NCI-H446 treated with DMSO at 0.1 percent for 48 hours (cell line): ENCODE results near the gene CDC25C.
"Not testable (repeated sequence)": the region's sequence is repeated elsewhere in the genome, so short reads cannot be mapped to it uniquely, and the experiment has no call there.

ENCODE experiments used
- DNase-seq: peaks from one replicate; lab custom pipeline; 2025; lab: John Stamatoyannopoulos, UW

Gene CDC25C

DNA sequence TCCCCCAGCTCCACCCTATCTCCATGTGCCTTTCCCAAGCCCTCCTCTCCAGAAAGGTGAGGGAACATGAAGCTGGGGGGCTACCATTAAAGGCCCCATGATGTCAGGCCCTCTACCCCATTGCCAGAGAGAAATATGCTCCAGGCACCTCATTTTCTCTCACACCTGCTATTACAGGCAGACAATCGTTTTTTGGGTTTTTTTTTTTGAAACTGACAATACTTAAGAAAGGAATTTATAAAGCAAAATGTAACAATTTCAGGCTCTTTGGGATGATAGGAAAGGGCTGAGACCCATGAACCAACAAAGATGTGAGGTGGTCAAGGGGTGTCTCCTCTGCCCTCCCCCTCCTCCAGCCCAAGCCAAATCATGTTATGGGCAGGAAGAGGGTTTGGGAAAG lies 55.7 kb downstream of the CDC25C start:
- DNase-seq = no peak

DNA sequence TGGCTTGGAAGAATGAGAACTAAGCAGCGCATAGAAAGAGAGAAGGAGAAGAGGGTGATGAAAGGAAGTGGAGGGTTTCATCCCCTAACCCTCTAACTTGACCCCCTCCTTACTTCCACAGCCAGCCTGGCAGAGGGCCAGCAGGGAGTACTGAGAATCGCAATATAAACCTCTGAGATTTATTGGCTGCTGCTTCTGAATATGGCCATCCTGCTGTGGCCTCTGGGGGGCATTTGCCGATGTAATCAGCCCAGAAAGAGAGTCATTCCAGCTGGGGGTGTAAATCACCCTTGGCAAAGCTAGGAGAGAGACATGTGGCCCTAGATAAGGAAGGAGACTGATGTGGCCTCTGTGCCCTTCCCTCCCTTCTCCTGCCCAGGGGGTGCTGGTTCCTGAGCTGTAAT lies 56.2 kb downstream of the CDC25C start:
- DNase-seq = no peak

DNA sequence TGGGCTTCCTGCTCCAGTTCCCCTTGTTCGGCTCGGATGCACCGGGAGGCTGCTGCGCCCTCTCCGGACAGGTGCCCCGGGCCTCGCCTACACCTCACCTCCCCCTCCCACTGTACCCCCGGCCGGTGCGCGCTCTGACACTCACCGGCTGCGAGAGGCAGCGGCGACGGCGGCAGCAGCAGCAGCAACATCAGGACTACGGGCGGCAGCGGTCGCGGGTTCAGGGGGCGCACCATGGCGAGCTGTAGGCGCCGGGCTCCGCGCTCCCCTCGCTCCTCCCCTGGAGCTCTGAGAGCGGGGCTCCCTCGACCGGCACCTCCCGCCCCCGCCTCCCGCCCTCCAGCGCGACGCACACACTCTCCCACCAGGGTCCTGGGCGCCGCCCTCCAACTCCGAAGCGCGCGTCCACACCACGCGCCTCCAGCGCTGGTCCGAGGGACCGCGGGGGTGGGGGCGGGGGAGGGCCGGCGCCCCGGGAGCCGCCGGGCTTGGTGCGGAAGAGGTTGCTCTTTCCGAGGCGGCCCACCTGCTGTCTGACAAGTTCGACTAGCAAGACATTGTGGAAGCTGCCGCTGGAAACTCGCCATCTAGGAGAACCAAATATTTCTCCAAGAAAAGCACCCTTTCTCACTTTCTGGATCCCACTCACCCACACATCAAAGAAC lies 57.3 kb downstream of the CDC25C start, which contains the start of gene GFRA3:
GFRA3 (minus strand) TSS at position 433 of the 665 bp plus-strand sequence; CDS start at position 236, 197 bp downstream.
- no peak for DNase-seq

DNA sequence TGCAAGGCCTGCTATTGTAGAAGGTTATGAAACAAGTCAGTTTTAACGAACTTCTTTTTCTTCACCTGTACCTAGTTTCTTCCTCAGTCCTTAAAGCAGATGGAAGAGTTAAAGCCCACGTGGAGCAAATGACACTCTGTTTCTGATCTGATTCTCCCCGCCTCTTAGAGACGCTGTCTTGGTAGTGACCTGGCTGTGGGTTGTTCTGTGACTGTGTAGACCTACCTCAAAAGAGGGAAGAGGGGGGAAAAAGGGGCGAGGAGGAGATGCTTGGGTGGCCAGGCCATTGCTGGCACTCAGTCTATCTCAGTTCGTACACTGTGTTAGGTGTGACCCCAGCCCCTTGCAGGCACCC lies 57.8 kb downstream of the CDC25C start:
- DNase-seq = no peak

DNA sequence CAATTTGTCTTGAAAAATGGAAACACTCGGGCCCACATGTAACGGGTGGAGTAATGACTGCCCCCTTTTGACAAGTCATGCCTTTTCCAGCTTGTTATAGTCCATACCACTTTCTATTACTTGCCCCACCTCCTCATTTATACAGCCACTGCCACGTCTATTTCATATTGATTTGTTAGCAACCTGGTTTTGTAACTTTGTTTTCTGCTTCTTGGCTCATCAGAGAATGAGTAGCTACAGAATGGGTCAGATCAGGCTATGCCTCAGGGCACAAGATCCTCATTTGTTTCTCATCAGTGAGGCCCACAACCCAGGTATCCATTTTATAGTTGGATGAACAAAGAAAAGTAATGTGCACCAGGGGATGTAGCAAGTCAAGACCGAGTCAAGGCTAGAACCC lies 58.9 kb downstream of the CDC25C start:
- no peak for DNase-seq

DNA sequence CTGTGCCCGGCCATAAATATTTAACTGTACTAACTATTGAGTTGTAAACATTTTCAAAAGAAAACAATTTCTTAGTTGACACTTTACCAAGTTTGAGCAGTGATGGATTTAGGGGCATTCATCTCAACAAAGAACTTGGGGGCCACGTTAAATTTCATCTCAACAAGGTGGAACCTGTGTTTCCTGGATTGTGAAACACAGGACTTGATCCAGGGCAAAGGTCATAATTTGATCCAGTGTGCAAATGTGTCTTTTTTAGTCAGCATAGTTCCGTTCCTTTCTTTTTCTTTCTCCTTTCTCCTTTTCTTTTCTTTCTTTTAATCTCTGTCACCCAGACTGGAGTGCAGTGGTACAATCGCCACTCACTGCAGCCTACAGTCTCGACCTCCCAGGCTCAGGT lies 60.3 kb downstream of the CDC25C start:
- no peak for DNase-seq

DNA sequence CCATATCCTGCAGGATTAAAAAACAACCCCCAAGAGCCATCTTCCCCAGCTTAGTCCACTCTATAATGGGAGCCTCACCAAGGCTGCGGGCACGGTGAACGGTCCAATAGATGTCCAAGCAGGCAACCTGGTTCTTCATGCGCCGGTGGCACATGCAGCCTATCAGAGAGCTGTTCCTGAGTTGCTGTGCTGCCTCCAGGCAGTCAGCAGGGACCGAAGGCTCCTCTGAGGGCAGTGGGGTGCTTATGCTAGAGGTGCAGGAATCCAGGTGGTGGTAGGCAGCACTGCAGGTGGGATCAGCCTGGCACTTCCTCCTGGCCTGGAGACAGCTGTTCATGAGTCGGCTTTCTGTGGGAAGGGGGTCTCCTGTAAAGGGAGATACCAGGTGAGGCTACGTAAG lies 67.4 kb downstream of the CDC25C start:
- no peak for DNase-seq

DNA sequence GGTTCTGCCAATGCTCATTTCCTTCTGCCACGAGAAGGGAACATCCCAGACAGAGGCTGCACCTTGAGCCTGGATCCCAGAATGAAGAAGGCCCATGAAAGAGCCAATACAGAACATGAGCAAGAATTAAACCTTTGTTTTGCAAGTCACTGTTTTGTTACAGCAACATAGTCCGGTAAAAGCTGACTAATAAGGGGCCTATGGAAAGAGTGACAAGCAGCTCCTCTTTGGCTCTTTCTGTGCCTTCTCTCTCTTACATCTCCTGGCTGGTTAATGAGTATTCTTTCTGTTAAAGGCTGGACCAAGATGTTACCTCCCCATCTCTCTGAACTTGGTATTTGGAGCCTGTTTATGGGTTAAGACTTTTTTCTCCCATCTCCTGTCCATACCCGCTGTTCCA lies 68.0 kb downstream of the CDC25C start:
- DNase-seq = no peak

DNA sequence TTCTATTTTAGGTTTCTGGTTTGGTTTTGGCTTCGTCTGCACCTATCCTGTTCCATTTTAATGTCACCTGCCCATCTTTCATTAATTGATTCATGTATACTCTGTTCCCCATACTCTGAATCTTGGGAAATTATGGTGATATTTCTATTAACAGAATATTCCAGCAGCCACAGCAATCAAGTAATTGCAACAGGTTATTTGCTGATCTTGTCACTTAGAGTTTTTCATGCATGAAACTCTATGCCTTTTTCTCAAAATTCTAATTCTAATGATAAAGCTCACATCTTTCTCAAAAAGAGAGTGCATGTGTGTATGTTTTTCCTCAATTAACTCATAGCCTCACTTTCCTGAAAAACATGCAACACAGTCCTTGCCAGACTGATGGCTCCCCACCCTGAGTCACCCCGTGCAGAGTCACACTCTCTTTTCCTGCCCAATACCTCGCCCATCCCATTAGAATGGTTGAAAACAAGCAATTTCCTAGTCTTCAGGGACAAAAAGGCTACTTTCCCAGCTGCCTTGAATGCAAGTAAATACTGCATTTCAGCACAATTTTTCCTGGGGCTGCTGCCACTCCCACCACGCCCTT lies 72.8 kb downstream of the CDC25C start:
- DNase-seq = no peak

DNA sequence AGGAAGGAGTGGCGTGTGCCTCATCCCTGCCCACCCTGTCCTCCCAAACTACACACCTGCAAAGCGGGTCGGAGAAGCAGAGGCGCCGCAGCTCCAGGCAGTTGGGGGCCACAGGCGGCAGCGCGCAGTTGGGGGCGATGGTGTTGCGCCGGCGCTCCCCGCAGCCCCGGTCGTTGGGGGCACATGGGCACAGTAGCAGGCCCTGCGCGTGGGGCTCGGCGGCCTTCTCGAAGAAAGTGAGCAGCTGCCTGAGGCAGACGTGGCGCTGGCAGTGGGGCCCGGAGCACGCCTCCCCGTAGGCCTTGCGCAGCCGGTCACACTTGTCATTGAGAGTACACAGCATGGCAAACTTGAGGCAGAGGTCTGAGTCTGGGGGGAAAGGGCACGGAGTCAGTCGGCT lies 74.0 kb downstream of the CDC25C start:
- no peak for DNase-seq

DNA sequence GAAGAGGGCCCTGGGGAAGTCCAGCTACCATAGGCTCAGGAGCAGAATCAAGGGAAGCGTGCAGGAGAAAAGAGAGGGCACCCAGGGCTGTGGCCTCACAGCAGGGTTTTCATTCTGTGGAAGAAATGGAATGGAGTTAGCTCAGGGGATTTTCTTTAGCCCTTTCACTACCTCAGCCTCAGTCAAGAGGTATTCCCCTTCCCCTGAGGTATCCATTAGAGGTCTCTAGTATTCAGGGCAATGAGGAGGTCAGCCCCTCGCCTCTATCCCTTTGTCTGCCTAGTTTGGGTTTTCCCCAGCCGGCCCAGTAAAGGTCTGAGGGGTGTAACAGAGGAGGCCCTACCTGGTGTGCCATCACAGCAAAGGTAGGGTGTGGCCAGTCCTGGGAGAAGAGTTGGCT lies 78.7 kb downstream of the CDC25C start:
- DNase-seq = no peak

DNA sequence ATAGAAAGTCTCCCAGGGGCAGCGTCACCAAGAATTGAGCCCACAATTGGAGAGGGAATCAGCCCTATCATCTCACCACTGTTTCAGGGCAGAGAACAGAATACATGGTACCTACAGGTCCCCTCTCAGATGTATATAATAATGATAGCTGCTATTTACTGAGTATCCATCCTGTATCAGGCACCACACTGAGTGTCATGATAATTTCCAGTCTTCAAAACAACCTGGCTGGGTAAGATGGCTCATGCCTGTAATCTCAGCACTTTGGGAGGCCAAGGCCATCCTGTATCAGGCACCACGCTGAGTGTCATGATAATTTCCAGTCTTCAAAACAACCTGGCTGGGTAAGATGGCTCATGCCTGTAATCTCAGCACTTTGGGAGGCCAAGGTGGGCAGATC lies 83.8 kb downstream of the CDC25C start:
- DNase-seq = not testable (repeated sequence)

DNA sequence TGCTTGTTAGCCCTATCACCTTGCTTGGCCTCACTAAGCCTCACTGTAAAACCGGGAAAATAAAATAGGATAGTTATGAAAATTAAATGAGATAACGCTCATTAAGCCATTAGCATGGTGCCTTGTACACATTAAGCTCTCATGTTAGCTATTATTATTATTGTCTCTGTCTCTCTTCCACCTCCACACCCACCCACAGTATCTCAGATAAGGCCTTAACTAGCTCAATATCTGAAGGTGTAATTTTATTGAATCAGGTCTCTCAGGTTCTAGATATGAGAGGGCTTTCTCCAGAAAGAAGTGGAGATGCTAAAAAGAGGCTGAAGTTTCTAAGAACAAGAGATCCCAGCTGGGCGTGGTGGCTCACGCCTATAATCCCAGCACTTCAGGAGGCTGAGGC lies 84.8 kb downstream of the CDC25C start:
- DNase-seq = no peak

DNA sequence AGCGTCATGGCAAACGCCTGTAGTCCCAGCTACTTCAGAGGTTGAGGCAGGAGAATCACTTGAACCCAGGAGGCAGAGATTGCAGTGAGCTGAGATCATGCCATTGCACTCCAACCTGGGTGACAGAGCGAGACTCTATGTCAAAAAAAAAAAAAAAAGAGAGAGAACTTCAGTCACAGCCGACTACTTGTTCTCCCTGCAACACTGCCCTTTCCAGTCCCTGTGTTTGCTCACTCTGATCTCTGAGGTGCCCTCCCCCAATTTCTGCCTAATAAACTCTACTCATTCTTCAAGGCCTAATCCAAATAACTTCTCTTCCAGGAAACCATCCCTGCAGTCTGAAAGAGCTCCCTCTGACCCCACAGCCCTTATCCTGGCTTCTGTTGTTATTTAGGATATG lies 85.3 kb downstream of the CDC25C start:
- DNase-seq = no peak

DNA sequence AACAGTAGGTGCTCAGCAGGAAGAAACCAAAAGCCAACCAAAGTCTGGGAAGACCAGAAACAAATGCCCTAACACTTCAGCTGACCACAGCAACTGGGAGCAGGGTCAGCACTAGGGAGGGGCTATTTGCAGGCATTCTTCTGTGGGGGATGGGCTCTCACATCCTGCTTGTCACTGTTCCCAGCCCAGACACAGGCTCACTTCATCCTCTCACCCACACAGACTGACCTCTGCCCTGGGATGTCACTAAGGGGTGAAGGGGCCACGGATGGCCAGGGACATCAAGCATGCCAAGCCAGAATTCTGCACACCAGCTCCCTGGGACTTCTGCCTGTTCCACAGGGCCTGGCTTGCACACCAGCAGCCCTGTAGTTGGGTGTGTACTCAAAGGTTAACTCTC lies 85.9 kb downstream of the CDC25C start:
- no peak for DNase-seq

DNA sequence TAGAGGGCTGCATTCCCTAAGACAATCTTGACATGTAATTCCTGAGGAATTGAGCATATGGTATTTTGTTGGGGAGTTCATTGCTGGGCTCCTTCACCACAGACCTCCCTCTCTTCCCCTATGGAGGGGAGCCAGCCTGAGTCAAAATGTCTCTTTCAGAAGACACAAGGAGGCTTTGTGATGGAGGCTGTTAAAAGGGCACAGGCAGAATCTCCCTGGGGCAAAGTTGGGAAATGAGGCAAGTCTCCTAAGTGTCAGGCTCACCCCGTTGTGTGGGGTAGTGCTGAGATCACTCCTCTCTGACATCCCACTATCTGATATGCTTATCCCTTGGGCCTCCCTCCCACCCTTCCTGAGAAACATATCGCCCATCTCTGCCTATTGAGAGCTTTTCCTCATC lies 87.8 kb downstream of the CDC25C start:
- no peak for DNase-seq

DNA sequence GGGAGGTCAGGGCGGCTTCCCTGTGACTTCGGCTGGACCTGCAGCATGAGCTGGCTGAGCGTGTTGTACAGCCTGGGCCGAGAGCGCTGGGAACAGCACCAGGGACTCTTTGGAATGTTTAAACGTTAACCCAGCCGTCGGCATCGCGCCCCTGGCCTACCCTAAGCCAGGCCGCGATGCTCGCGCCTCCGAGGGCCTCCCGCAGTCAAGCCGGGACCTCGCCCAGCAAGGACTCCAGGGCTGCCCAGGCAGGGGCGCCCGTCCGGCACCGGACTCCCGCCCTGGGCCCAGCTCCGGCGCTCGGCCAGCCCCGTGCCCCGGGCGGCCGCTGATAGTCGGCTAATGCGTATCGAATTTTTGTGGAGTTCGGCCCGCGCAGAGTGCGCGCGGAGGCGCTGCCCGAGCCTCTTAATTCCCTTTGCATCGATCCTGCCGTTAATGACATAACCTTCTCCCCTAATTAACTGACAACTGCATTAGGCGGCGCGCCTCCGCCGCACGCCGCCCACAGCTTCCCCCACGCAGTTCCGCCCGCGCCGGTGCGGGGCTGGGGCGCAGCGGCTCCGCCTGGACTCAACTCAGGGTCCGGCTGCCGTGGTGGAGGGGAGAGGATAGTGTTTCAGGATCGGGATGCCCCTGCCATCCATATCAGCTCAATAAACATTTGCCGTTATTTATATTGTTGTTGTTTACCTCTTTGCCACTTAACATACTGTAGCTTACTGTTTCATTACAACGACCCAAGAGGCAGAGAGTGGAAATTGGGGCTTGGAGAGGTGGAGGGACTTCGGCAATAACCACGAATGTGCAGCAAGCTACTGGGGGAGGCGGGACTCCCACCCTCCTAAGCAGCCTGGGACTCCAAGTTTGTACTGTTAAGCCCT lies 89.7 kb downstream of the CDC25C start:
- no peak for DNase-seq

DNA sequence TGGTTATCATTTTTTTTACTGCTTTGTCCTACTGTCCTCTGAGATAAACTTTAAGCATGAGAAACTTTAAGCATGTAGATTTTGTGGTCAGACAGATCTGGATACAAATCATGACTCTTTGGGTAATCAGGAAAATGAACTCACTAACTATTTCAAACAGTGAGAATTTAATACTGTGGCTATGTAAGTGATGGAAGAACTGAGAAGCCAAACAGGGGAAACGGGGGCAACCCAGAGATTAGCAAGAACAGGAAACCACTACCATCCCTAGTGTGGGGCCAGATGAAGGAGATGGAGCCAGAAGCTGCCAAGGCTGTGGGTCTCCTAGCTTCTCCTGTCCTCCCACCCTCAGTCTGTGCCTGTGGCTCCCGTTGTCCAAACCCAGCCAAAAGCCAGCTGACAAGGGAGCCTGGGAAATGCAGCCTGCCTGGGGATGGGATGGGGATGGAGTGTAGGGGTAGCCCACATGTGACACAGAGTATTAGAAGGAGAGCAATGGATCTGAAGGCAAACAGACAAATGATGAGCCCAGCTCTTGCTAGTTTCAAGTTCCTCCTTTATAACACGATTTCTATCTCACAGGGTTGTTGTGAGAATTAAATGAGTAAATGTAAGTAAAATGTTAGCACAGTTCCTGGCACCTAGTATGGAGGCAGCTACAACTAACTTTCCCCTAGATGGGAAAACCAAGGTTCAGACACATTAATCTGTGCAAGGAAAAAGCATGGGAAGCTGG lies 90.8 kb downstream of the CDC25C start:
- DNase-seq = no peak

DNA sequence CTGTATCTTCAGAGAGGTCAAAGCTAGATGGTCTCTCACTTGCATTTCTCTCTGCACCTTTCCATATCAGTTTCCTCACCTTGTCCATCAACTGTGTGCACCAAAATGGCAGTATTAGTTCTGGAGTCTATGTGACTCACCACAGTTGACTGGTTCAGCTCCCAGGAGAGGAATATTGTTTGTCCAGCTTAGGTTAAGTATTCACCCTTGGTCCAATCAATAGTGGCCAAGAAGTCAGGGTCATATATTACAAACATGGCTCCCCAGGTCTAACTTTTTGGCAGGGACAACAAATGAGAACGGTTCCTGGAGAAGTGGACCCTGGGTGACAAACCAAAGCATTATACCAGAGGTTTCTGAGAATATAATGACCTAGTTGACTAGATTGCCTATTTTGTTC lies 93.6 kb downstream of the CDC25C start:
- no peak for DNase-seq
